GM21825 (cell line): ENCODE measurements around the gene AKT2.

Source experiments
- ATAC-seq: cut with Tn5 transposase; IDR thresholded peaks from one replicate; pipeline ENCODE4 v1.9.1; 2021; ENCODE audit warnings: mild to moderate bottlenecking, moderate library complexity; ENCODE audit not compliant: unreplicated experiment

AKT2 gene

GRCh38 chr19:40274585-40275544, 10.3 kb downstream of the AKT2 start:
- no peak for ATAC-seq

- ATAC-seq = no peak
These were observed 11.4 kb downstream of the AKT2 start for GRCh38 chr19:40273469-40274360.

DNA sequence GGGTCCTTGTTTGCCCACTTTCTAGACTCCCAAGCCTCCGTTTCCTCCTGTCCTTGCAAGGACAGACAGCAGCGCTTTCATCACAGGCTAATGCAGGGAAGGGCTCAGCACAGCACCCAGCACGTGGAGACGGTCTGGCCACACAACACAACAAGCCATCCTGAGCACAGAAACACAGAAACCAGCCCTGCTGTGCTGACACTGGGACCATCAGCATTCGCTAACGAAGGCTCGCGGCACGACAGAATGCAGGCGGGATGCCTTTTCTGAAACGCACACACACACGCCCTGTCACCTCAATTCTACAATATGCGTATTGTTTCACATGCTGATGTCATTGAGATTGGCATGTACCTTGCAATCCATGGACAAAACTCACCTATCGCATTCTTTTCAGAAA, 12.9 kb downstream of the AKT2 start:
- ATAC-seq = no peak

DNA sequence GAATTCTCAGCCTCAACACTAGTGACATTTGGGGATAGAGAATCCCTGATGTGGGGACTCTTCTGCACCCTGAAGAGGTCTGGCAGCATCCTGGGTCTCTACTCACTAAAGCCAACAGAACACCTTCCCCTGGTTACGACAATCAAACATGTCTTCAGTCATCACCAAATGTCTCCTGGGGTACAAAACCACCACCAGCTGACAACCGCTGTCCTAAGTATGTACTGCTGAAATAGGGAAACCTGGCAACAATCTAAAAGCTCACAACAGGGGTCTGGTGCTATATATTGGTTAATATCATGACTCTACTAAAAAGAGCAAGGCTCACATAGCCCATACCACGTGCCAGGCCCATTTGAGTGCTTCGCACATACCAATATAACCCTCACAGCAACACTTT, 13.4 kb downstream of the AKT2 start:
- no peak for ATAC-seq

GRCh38 chr19:40270362-40271089, 14.6 kb downstream of the AKT2 start:
- no peak for ATAC-seq

GRCh38 chr19:40269216-40269940, 15.8 kb downstream of the AKT2 start:
- no peak for ATAC-seq

DNA sequence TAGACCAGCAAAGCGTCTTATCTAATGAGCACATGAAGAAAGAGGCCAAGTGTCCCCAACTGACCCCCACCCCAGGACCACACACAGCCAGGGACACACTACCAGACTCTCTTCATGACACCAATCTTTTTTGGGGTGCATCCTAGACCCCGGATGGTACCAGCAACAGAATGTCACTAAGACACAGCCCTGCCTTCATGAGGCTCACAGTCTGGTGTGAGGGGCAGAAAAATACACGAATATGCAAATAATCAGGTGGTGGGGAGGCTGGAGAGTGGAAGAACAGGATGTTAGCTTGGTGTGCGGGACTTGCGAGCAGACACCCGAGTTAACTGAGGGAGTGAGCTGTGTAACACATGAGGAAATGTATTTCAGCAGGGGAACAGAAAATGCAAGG, 17.5 kb downstream of the AKT2 start:
- ATAC-seq = no peak

GRCh38 chr19:40266912-40267600, 18.1 kb downstream of the AKT2 start:
- no peak for ATAC-seq

DNA sequence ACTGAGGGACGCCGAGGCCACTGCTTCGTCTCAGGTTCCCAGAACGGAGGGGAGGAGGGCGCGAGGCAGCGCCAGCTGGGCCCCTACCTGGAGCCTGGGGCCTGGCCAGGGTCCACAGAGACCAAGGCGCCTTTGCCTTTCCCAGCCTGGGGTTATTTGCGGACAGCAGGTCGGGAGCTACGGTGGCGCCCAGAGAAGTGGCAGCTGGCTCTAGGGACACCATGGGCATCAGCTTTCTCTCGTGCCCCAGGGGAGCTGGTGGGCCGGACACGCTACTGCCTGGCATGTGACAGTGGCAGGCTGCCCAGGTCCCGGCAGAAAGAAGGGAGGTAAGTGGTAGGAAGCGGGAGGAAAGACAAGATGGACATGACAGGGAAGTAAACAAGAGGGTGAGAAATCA, 19.0 kb downstream of the AKT2 start:
- no peak for ATAC-seq

DNA sequence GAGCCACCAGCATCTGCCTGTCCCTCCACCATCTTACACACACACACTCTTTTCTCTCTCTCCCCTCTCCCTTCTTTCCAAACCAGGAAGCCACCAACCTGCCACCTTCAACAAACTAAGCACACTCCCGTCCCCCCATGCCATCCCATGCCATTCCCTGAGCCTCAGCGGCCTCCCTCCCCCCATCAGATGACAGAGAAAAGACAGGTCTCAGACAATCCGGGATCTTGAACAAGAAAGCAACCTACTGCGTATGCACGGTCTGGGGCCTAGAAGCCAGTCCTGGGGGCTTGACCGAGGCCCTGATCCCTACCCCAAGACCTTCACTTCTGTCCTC, 19.4 kb downstream of the AKT2 start:
- no peak for ATAC-seq

DNA sequence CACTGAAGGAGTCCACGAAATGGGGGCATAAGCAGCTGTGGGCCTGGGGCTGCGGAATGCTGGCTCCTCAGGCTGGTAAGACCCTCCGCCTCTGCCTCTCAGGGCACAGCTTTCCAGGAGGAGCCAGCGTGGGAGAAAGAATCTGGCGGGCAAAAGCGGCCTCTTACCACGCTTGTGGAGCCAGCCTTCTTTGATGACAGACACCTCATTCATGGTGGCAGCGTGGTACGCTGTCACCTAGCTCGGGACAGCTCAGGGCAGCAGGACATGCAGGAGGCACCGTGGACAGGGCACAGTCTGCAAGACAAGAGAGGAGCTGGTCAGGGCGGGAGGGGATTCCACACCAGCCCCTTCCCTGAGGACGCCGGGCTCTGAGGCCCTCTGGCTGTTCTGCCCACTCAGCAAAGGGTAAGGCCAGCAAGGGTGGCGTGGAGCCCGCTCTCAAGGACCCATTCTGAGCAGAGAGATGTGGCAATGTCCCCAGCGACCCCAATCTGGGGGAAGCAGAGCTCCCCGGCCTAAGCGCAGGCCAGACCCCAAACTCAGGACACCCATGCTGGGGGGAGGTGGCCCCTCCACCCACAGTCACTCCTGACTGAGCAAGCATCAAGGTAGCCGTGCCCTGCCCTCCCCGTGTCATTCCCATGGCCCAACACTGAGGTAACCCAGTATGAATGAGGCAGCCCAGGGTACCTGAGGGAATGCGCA, 19.9 kb downstream of the AKT2 start:
- no peak for ATAC-seq

DNA sequence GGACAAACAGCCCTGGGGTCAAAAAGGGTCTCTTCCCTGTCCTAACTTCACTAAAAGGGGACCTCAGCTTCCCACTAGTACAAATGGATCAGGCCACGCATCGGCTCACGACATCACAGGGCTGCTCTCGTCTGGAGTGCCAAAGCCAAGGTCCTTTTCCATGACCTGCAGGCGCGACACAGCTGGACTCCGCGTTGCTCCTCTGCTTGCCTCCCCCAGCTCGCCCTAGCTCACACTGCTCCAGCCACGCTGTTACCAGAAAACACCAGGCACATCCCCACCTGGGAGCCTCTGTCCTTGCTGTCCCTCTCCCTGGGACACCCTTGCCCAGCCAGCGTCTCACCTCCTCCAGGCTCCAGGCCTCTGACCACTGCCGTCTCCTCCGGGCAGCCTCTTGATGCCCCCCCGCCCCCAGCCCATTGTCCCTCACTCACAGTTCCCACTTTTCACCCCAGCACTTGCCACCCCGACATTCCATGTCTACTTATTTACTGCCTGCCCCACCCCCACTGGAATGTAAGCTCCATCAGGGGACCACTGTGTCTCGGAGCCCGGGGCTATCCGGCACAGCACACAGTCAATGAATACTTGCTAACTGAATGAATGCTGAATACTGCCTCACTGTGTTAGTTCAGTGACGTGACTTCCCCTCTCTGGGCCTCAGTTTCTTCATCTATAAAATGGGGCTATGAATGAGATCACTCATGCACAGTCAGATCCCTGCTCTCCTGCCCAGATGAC, 20.7 kb downstream of the AKT2 start:
- ATAC-seq = no peak

DNA sequence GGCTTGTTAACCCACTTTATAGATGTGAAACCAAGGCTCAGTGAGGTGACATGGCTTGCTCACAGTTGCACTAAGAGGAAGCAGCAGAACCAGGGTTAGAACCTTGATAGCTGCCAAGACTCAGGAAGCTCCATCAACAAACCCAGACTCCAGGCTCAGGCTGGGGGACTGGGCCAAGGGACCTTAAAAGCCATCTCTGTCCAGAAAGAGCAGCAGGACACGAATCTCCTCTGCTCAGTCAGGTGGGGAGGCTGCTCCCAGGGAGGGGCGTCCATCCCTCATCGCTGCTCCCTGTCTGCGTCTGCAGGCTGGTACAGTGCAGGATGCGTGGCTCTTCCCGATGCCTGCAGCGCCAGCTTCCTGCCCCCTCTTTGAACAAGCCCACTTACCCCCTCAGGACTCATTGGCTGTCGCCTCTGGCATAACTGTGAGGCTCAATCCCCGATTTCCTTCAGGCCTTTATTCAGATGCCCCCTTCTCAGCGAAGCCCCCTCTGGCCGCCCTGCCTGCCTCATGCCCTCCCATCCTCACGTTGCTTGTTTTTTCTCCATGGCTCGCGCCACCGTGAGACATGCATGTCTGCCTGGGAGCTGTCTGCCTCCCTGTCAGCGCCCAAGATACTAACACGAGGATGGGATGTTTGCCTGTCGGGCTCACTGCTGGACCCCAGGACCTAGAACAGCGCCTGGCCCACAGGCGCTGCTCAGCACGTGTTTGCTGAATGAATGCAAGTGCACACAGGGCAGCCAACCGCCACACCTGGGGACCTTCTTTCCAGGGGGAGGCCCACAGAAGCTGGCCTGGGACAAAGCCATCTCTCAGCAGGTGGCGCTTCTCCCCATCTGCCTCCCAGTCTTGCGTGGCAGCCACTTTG, 21.5 kb downstream of the AKT2 start:
- no peak for ATAC-seq

GRCh38 chr19:40262422-40262821, 22.7 kb downstream of the AKT2 start:
- no peak for ATAC-seq

DNA sequence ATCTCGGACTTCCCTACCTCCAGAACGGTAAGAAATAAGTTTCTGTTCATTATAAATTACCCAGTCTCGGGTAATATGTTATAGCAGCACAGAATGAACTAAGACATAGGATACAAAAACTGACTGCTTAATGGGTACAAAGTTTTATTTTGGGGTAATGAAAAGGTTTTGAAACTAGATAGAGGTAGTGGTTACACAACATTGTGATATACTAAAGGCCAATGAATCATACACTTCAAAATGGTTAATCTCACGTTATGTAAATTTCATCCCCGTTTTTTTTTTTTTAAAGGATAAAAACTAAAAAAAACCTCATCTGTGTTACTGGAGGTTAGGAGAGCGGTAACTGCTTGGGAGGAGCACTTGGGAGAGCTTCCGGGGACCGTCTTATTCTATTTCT, 23.5 kb downstream of the AKT2 start:
- no peak for ATAC-seq

- ATAC-seq = no peak
These were observed 28.0 kb downstream of the AKT2 start for GRCh38 chr19:40257096-40257517.

- no peak for ATAC-seq
These were observed 28.6 kb downstream of the AKT2 start for GRCh38 chr19:40256512-40256911.
